Astrocyte (in vitro differentiated cells and primary cell): ENCODE results near the gene XYLT1. TPM values are rescaled to one million over a fixed set of nuclear protein-coding genes. Genes with fewer than 3 reads are reported as not detected.

ENCODE experiments used
- DNase-seq: peaks from one replicate; pipeline ENCODE4 v3.0.0-alpha.2; 2010; ENCODE audit warnings: low read depth
- FAIRE-seq: peaks from 2 replicates; lab custom pipeline; 2011; peaks lifted over from hg19 to GRCh38; lab: Jason Lieb, UNC
- H2AFZ ChIP-seq: 2 replicates; pipeline ENCODE4 v1.6.0; 2012; ENCODE audit warnings: low read depth, low read length, inconsistent platforms
- H3K27ac ChIP-seq: 2 replicates; pipeline ENCODE4 v1.5.1; 2011; ENCODE audit warnings: low read depth, low read length, inconsistent platforms
- H3K27me3 ChIP-seq: 2 replicates; pipeline ENCODE4 v1.6.0; 2011; ENCODE audit warnings: low read length, inconsistent platforms; ENCODE audit not compliant: insufficient read depth
- H3K36me3 ChIP-seq: 2 replicates; pipeline ENCODE4 v1.5.1; 2011; ENCODE audit warnings: low read length, inconsistent platforms; ENCODE audit not compliant: insufficient read depth
- H3K4me1 ChIP-seq: 2 replicates; pipeline ENCODE4 v1.5.1; 2011; ENCODE audit warnings: low read length, inconsistent platforms; ENCODE audit not compliant: insufficient read depth
- H3K4me2 ChIP-seq: 2 replicates; pipeline ENCODE4 v1.6.0; 2012; ENCODE audit warnings: low read length, inconsistent platforms
- H3K4me3 ChIP-seq: 2 replicates; pipeline ENCODE4 v1.5.1; 2011; ENCODE audit warnings: low read depth, mild to moderate bottlenecking, low read length, inconsistent platforms; ENCODE audit not compliant: insufficient read depth
- H3K79me2 ChIP-seq: 2 replicates; pipeline ENCODE4 v1.6.0; 2012; ENCODE audit warnings: mild to moderate bottlenecking, low read length, inconsistent platforms; ENCODE audit not compliant: insufficient read depth
- H3K9ac ChIP-seq: 2 replicates; pipeline ENCODE4 v1.6.0; 2012; ENCODE audit warnings: mild to moderate bottlenecking, low read length, inconsistent platforms
- H3K9me3 ChIP-seq: 2 replicates; pipeline ENCODE4 v1.5.1; 2012; ENCODE audit warnings: low read depth, mild to moderate bottlenecking, low read length, inconsistent platforms; ENCODE audit not compliant: insufficient read depth
- H4K20me1 ChIP-seq: 2 replicates; pipeline ENCODE4 v1.6.0; 2012; ENCODE audit warnings: low read length, inconsistent platforms; ENCODE audit not compliant: insufficient read depth
- H3K27ac Mint-ChIP-seq: one replicate; pipeline ENCODE4 v1.8.0; 2021; ENCODE audit warnings: mild to moderate bottlenecking, mixed read lengths; ENCODE audit not compliant: unreplicated experiment
- H3K27me3 Mint-ChIP-seq: one replicate; pipeline ENCODE4 v1.8.0; 2021; ENCODE audit warnings: low read depth, mixed read lengths; ENCODE audit not compliant: unreplicated experiment
- H3K36me3 Mint-ChIP-seq: one replicate; pipeline ENCODE4 v1.8.0; 2021; ENCODE audit warnings: low read depth, mixed read lengths; ENCODE audit not compliant: unreplicated experiment
- H3K4me1 Mint-ChIP-seq: one replicate; pipeline ENCODE4 v1.8.0; 2021; ENCODE audit warnings: low read depth, mixed read lengths; ENCODE audit not compliant: unreplicated experiment
- H3K4me3 Mint-ChIP-seq: one replicate; pipeline ENCODE4 v1.8.0; 2021; ENCODE audit warnings: mild to moderate bottlenecking, moderate library complexity, mixed read lengths; ENCODE audit not compliant: unreplicated experiment
- H3K9me3 Mint-ChIP-seq: one replicate; pipeline ENCODE4 v1.8.0; 2021; ENCODE audit warnings: mild to moderate bottlenecking, mixed read lengths; ENCODE audit not compliant: unreplicated experiment
- CTCF ChIP-seq: IDR thresholded peaks from 2 replicates; pipeline ENCODE4 v1.5.1; 2011; ENCODE audit warnings: low read depth, mild to moderate bottlenecking, inconsistent platforms, low read length, moderate library complexity; ENCODE audit not compliant: insufficient read depth
- EZH2 ChIP-seq: IDR thresholded peaks from 2 replicates; pipeline ENCODE4 v1.6.1; 2012; ENCODE audit warnings: mild to moderate bottlenecking, low read length, inconsistent platforms; ENCODE audit not compliant: insufficient read depth
- total RNA-seq: library from RNA; stranded (reverse); gene quantifications from 2 replicates; pipeline ENCODE4 v1.2.1, GENCODE V29; 2021

The XYLT1 gene
- total RNA-seq, 1 donor from 2014 or later: 22.9 TPM

- peaks cover 85% of the 10 kb centered on the region for H4K20me1 ChIP-seq
- no peak overlapping the region for H3K27ac ChIP-seq
- H3K4me3 Mint-ChIP-seq: no peak overlapping the region
- peaks cover 8% of the 10 kb centered on the region for H3K36me3 Mint-ChIP-seq
- H3K4me1 ChIP-seq: peaks cover 6% of the 10 kb centered on the region
- H3K9me3 ChIP-seq: no peaks in the 10 kb centered on the region
- no peak overlapping the region for H3K4me3 ChIP-seq
- no peak overlapping the region for H3K27ac Mint-ChIP-seq
- H3K9me3 Mint-ChIP-seq: peaks cover 2% of the 10 kb centered on the region
- H3K27me3 Mint-ChIP-seq: no peaks in the 10 kb centered on the region
- no peak overlapping the region for H2AFZ ChIP-seq
- peaks cover 11% of the 10 kb centered on the region for H3K36me3 ChIP-seq
- FAIRE-seq (no peak), DNase-seq (no peak)
- no peak overlapping the region for H3K4me2 ChIP-seq
- TF ChIP-seq CTCF: no peak
- TF ChIP-seq EZH2: no peak
- no peaks in the 10 kb centered on the region for H3K27me3 ChIP-seq
- H3K9ac ChIP-seq: no peak overlapping the region
- no peaks in the 10 kb centered on the region for H3K79me2 ChIP-seq
- H3K4me1 Mint-ChIP-seq: peaks cover 3% of the 10 kb centered on the region
Observed at GRCh38 chr16:17155485-17155884, 315.3 kb downstream of the XYLT1 start.

GRCh38 chr16:17154981-17155380 lies 315.8 kb downstream of the XYLT1 start:
- H3K9me3 Mint-ChIP-seq: peaks cover 2% of the 10 kb centered on the region
- no peak for TF ChIP-seq CTCF
- no peak for TF ChIP-seq EZH2
- H3K79me2 ChIP-seq: no peaks in the 10 kb centered on the region
- peaks cover 8% of the 10 kb centered on the region for H3K36me3 Mint-ChIP-seq
- peaks cover 11% of the 10 kb centered on the region for H3K36me3 ChIP-seq
- H3K4me1 Mint-ChIP-seq: no peaks in the 10 kb centered on the region
- H2AFZ ChIP-seq: no peak overlapping the region
- H3K9me3 ChIP-seq: no peaks in the 10 kb centered on the region
- H3K27ac Mint-ChIP-seq: no peak overlapping the region
- no peaks in the 10 kb centered on the region for H3K27me3 Mint-ChIP-seq
- peaks cover 1% of the 10 kb centered on the region for H3K4me1 ChIP-seq
- H3K4me3 Mint-ChIP-seq: no peak overlapping the region
- H3K27ac ChIP-seq: no peak overlapping the region
- no peak for FAIRE-seq
- DNase-seq: no peak
- H4K20me1 ChIP-seq: peaks cover 85% of the 10 kb centered on the region
- no peak overlapping the region for H3K4me3 ChIP-seq
- no peaks in the 10 kb centered on the region for H3K27me3 ChIP-seq
- H3K9ac ChIP-seq: no peak overlapping the region
- H3K4me2 ChIP-seq: no peak overlapping the region

GRCh38 chr16:17152311-17152710 lies 318.4 kb downstream of the XYLT1 start:
- no peaks in the 10 kb centered on the region for H3K4me1 ChIP-seq
- Mint-ChIP-seq H3K4me3 (no peak overlapping the region), H3K27me3 (no peaks in the 10 kb centered on the region), H3K36me3 (peaks cover 3% of the 10 kb centered on the region), H3K4me1 (no peaks in the 10 kb centered on the region), H3K9me3 (no peaks in the 10 kb centered on the region), H3K27ac (no peak overlapping the region)
- H3K79me2 ChIP-seq: peaks cover 4% of the 10 kb centered on the region
- DNase-seq (no peak), FAIRE-seq (no peak)
- no peak overlapping the region for H3K9ac ChIP-seq
- no peaks in the 10 kb centered on the region for H3K9me3 ChIP-seq
- no peak overlapping the region for H3K27ac ChIP-seq
- H2AFZ ChIP-seq: no peak overlapping the region
- peaks cover 7% of the 10 kb centered on the region for H3K36me3 ChIP-seq
- no peak overlapping the region for H3K4me2 ChIP-seq
- no peak for TF ChIP-seq CTCF
- TF ChIP-seq EZH2: no peak
- H4K20me1 ChIP-seq: peaks cover 91% of the 10 kb centered on the region
- no peak overlapping the region for H3K4me3 ChIP-seq
- H3K27me3 ChIP-seq: no peaks in the 10 kb centered on the region
